Measurements from ENCODE around the gene ARPC1A.

DNA sequence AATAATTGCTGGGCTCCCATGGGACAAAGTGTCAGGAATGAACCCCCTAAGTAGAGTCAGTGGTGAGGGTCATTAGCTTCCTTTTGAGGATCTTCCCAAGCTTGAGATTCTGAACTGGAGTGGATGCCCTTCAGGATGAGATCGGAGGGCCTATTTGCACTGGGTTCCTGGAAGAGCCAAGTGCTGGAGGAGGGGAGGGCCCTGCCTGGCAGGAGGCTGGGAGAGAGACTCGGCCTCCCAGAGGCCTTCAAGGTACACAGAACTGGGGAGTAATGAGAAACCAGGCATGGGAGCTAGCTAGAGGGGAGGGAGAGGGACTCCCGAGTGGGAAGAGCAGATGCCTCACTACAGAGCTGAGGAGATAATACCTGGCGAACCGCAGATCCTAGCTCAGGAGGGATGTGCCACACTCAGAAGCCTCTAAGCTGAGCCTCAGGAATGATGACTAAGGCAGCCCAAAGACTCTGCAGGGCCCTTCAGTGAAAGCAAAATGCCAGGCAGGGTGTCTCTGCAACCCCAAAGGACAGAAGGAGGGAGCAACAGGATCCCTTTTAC, 73.3 kb downstream of the ARPC1A start:
- TF ChIP-seq CTCF (IDR thresholded peaks at IDR 0.05 in 4 of 5, conservative IDR thresholded peaks at IDR 0.05 in 1 of 5) = no peak
- no peak for TF ChIP-seq POLR2A (IDR thresholded peaks at IDR 0.05)

All from gastrocnemius medialis (tissue), 4 donors.